ENCODE results near the gene HLA-G. TPM values are rescaled to one million over a fixed set of nuclear protein-coding genes. Genes with fewer than 3 reads are reported as not detected.

HLA-G gene
- total RNA-seq, 1 experiment from 2014 or later, result not detected

- no peak for TF ChIP-seq EZH2phosphoT487 (IDR thresholded peaks at IDR 0.05; ENCODE audit: borderline replicate concordance)
These were observed 30.5 kb upstream of the HLA-G start (continued) for GRCh38 chr6:29797135-29797534.

DNA sequence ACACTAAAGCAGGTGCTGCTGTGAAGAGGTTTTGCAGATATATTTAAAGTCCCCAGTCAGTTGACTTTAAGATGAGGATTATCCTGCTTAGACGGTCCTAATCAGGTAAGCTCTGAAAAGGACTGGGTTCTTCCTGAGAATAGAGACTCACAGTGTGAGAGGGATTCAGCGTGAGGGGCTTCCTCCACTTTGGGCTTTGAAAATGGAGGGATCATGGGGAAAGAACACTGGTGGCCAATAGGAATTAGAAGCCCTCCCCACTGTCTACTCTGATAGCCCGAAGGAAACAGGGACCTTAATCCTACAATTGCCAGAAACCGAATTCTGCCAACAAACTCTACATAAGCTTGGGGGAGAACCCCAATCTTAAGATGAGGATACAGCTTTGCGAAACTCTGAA lies 29.7 kb upstream of the HLA-G start:
- TF ChIP-seq ELF1 (IDR thresholded peaks at IDR 0.05; ENCODE audit: borderline replicate concordance, low read depth), result no peak
- TF ChIP-seq ZNF274 (IDR thresholded peaks at IDR 0.05; ENCODE audit: low read depth, low read length), result no peak
- no peak for TF ChIP-seq POLR2AphosphoS5 (IDR thresholded peaks at IDR 0.05; ENCODE audit: low read depth, low read length)
- no peak overlapping the region for H3K4me2 ChIP-seq (ENCODE audit: low read length)
- H3K4me1 ChIP-seq (ENCODE audit: control insufficient read depth in 1 of 2, insufficient read depth in 2 of 2, low read length in 2 of 2), result peaks cover 0 to 13% of the 10 kb centered on the region in 2 experiments; a peak in 2 of 4 replicates
- DNase-seq (ENCODE audit: low read depth, low spot score), result no peak
- no peaks in the 10 kb centered on the region for H3K27me3 ChIP-seq (ENCODE audit: insufficient read depth, low read length)
- no peak overlapping the region for H2AFZ ChIP-seq (ENCODE audit: low read depth, low read length, poor library complexity, severe bottlenecking)
- CTCF ChIA-PET, result no interaction called here
- H3K9me3 ChIP-seq (ENCODE audit: control insufficient read depth in 1 of 2, insufficient read depth in 1 of 2, low read depth in 1 of 2, low read length in 2 of 2), result no peaks in the 10 kb centered on the region
- no peaks in the 10 kb centered on the region for H3K36me3 ChIP-seq (ENCODE audit: control insufficient read depth in 1 of 2, insufficient read depth in 2 of 2, low read length in 2 of 2)
- ATAC-seq, result no peak
- H3K4me3 ChIP-seq (replicated peaks in 1 of 2; ENCODE audit: low read depth in 1 of 2, low read length in 2 of 2), result no peak overlapping the region
- no peak overlapping the region for H3K27ac ChIP-seq (ENCODE audit: low read depth, low read length)
- H4K20me1 ChIP-seq (ENCODE audit: insufficient read depth), result no peaks in the 10 kb centered on the region
- BruUV-seq (replicated peaks), result no TSS peak
- POLR2A ChIA-PET, result no interaction called here
- RAD21 ChIA-PET (ENCODE audit: low non-redundant PET in 1 of 2, low total read pairs in 2 of 2, uncharacterized antibody in 2 of 2, unreplicated experiment in 2 of 2), result no interaction called here
- H3K9me2 ChIP-seq (ENCODE audit: insufficient read depth), result no peaks in the 10 kb centered on the region
- H3K79me2 ChIP-seq (ENCODE audit: insufficient read depth, low read length), result no peaks in the 10 kb centered on the region
- intact Hi-C loops (cut with micrococcal nuclease), result no loop called here
- H3K9ac ChIP-seq (ENCODE audit: low read length), result no peak overlapping the region

- intact Hi-C loops (cut with micrococcal nuclease), result no loop called here
- Histone ChIP-seq H3K27me3 (ENCODE audit: insufficient read depth, low read length) (no peaks in the 10 kb centered on the region), H4K20me1 (ENCODE audit: insufficient read depth) (no peaks in the 10 kb centered on the region), H3K4me1 (ENCODE audit: control insufficient read depth in 1 of 2, insufficient read depth in 2 of 2, low read length in 2 of 2) (peaks cover 0 to 13% of the 10 kb centered on the region in 2 experiments; a peak in 2 of 4 replicates), H3K79me2 (ENCODE audit: insufficient read depth, low read length) (no peaks in the 10 kb centered on the region), H2AFZ (ENCODE audit: low read depth, low read length, poor library complexity, severe bottlenecking) (no peak overlapping the region), H3K9me2 (ENCODE audit: insufficient read depth) (no peaks in the 10 kb centered on the region), H3K4me2 (ENCODE audit: low read length) (no peak overlapping the region), H3K27ac (ENCODE audit: low read depth, low read length) (no peak overlapping the region), H3K9ac (ENCODE audit: low read length) (no peak overlapping the region), H3K4me3 (replicated peaks in 1 of 2; ENCODE audit: low read depth in 1 of 2, low read length in 2 of 2) (no peak overlapping the region), H3K9me3 (ENCODE audit: control insufficient read depth in 1 of 2, insufficient read depth in 1 of 2, low read depth in 1 of 2, low read length in 2 of 2) (no peaks in the 10 kb centered on the region), H3K36me3 (ENCODE audit: control insufficient read depth in 1 of 2, insufficient read depth in 2 of 2, low read length in 2 of 2) (no peaks in the 10 kb centered on the region)
- TF ChIP-seq, protein P1, sequence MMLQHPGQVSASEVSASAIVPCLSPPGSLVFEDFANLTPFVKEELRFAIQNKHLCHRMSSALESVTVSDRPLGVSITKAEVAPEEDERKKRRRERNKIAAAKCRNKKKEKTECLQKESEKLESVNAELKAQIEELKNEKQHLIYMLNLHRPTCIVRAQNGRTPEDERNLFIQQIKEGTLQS (IDR thresholded peaks at IDR 0.05), result no peak
- TF ChIP-seq TCF7L2 (IDR thresholded peaks at IDR 0.05; ENCODE audit: borderline replicate concordance, extremely low read depth, insufficient read depth, insufficient read length) (no peak), JUND (IDR thresholded peaks at IDR 0.05) (no peak), EZH2phosphoT487 (IDR thresholded peaks at IDR 0.05; ENCODE audit: borderline replicate concordance) (no peak), ZFX (IDR thresholded peaks at IDR 0.05) (no peak)
- DNase-seq (ENCODE audit: low read depth, low spot score), result no peak
- no peak for ATAC-seq
- BruUV-seq (replicated peaks), result no TSS peak
- ChIA-PET RAD21 (ENCODE audit: low non-redundant PET in 1 of 2, low total read pairs in 2 of 2, uncharacterized antibody in 2 of 2, unreplicated experiment in 2 of 2) (no interaction called here), POLR2A (no interaction called here), CTCF (interaction anchor here (1.7 kb wide), 1 partner anchor 146 kb away, joined by 4 read pairs; no protein-coding TSS in a partner anchor)
These were observed 27.4 kb upstream of the HLA-G start for GRCh38 chr6:29800254-29800653.

Data from HCT116 (cell line).